Measurements from ENCODE around the gene SH3TC2.

SH3TC2 gene

DNA sequence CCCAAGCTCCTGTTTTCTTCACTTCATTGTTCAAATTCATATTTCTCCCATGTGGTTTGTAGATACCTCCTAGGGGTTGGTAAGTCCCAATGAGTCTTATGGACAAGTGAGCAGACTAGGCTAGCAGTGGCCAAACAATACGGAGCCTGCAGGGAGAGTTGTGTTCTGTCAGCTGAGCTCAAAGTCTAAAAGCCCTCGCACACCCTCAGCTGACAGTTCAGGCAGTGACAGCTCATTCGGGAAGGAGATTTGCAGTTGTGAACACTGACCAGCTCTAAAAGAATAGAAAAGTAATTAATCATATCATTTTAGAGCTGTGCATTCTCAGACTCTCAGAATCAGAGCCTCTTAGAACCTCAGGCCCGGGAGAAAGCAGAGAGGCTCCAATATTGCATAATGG, 95.1 kb downstream of the SH3TC2 start:
- no peak for DNase-seq

DNA sequence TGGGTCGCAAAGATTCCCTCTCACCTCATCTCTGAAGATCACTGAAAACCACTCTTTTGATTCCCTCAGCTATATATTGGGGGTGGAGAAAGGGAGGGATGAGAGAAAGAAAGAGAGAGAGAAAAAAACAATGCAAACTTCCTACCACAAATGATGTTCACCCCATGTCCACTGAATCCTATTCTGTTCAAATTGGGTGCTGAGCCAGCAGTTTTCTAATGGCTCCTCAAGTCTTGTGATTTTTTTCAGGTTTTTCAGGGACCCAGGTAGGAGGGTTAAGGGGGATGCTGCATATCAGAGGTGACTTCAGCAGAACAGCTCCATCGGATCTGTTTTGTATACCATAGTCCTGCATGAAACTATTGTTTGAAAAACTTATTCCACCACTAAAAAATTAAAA, 95.9 kb downstream of the SH3TC2 start:
- no peak for DNase-seq

DNA sequence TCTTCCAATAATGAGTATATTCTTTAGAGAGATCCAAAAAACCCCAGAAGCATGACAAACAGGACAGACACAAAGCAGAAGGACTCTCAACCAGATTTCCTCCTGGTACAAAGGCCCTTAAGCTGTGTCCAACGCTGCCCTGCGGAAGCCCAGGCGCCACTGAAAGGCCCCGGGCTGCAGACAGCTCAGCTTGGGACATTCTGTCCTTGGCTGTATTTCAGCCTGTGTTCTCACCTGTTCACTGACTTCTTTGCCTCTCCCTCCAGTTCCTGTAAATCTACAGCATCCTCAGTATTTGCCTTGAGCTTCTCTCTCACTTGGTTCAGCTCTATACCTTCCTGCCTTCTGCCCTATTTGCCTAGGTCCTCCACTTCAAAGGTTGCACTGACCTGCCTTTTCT, 96.5 kb downstream of the SH3TC2 start:
- DNase-seq, result no peak

DNA sequence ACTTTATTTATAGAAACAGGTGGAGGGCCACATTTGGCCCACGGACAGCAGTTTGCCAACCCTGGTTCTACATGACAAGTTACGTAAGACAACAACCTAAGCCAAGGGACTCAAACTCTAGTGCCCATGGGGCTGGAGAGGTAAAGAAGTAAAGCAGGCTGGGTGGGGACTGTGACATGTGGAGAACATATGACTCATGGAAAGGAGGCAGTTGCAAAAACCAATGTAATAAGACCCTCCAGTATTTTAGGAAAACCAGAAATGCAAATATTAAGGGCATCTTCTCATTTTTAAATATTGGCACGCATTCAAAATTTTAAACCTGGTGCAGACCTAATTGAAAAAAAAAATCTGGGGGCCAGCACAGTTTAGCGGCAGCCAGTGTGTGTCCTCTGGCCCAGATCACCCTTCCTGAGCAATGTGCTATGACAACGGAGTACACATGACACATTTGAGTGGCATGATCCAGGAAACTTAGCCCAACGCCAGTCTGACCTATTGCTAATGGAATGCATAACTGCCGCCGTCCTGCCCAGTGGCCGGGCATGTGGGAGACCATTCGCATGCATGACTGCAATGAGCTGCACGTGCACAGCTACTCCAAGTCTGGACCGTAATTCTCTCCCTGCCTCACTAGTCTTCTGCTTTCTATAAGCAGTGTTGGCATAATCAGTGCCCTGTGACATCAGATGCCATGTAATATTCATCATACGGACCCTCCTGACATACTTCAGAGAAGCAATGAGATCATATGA, 97.2 kb downstream of the SH3TC2 start:
- no peak for DNase-seq

DNA sequence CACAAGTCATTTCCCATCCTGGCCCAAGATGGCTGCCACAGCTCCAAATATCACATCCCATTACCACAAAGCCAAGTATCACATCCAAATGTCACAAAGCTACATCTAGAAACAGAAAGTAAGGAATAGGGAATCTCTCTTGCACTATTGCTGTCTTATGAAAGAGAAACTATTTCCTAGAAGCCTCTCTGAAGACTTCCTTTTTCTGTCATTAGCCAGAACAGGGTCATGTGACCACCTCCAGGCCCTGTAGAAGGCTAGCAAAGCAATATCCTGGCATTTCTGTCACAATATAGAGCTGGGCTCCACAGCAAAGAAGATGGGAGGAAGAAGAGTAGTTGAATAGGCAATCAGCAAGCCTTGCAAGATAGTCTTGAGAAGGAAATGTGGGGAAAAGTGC, 99.2 kb downstream of the SH3TC2 start:
- no peak for DNase-seq

DNA sequence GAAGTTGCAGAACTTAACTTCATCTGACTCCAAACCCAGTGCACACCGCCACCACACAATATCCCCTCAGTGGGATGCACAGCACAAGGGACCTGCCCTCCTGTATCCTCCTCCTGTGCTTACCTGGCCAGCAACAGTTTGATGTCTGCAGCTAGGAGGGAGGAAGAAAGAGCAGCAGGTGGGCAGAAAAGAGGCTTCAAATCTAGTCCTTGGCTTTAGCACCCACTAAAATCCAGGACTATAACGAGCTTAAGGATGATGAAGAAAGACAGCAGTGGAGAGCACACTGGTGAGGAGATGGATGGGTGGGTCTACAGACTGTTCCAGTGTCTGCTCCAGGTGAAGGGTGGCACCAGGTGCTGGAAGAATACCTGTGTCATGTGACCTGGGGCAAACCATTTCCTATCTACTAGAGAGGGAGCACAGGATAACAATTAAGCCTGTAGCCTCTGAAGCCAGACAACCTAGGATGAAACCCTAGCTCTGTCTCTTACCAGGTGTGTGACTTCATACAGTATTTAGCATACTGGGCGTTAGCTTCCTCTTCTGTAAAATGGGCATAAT, 100.0 kb downstream of the SH3TC2 start:
- no peak for DNase-seq

DNA sequence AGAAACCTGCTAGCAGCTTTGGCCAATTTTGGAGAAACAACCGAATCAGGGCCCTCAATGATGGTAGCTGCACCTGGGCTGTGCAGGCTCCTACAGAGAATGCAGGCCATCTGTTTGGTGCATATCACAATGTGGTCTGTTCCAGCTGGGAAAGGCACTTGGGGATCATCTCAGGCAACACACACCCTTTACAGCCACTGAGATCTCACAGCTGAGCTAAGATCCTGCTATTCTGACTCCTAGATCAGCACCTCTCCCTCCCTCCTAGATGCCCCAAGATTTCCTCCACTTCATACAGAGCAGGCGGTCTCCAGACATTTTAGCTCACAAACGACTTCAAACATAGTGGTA, 100.7 kb downstream of the SH3TC2 start:
- DNase-seq, result no peak

DNA sequence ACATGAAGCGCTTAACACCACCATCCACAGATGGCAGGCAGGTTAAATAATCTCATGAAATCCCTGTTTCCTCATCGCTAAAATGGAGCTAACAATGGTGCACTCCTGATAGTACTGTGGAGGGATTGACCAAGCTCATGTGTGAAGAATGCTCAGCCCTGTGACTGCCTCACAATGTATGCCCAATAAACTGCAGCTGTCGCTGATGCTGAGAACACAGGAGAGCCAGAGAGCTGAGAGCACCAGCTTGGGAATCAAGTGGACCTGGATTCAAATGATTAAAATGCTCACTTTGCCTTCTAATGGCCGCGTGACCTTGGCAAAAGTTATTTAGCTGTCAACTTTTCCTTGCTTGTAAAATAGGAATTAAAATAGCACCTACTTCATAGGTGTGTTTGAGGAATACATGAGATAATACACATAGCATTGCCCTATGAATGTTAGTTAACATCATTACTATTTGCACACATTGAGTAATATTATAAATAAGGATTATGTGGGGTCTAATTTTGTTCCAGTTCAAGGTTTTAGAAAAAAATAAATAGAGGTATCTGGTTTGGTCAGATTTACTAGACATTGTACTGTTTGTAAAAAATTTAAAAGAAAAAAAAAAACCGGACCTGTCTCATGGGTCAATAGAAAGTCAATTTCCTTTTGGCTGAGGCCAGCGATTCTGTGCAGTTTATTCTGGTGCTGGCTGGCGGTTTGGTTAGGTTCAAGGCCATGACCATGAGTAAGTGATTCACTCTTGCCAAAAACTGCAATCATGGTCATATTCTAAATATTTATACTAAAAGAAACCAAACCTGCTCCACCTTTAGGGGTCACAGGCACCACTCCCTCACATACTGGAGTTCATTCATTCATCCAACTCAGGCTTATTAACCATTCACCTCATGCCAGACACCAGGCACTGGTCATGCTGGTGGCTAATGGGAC, 101.3 kb downstream of the SH3TC2 start:
- DNase-seq, result no peak

DNA sequence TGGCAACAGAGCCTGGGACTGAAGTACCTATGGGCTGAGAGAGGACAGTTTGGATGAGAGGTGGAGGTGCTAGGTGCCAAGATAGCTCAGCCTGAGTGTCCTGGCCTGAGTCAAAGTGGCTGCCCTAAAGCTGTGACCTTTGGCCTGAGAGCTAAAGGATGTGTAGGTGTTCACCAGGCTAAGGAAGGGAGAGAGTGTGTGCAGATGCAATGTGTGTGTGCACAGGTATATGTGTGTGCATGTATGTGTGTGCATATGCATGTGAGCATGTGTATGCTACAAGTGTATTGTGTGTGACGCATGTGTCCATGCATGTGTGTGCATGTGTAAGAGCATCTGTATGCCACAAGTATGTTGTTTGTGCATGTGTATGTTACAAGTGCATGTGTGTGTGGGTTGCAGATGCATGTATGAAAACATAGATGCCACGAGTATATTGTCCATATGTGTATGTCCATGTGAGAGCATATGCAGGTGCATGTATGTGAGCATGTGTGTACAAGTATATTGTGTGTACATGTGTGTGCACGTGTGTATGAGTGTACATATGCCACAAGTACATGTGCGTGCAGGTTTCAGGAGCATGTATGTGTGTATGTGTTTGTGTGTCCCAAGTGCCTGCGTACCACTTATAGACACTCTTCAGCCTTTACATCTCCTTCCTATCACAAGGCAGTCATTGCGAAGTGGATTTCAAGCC, 102.6 kb downstream of the SH3TC2 start:
- DNase-seq, result no peak

DNA sequence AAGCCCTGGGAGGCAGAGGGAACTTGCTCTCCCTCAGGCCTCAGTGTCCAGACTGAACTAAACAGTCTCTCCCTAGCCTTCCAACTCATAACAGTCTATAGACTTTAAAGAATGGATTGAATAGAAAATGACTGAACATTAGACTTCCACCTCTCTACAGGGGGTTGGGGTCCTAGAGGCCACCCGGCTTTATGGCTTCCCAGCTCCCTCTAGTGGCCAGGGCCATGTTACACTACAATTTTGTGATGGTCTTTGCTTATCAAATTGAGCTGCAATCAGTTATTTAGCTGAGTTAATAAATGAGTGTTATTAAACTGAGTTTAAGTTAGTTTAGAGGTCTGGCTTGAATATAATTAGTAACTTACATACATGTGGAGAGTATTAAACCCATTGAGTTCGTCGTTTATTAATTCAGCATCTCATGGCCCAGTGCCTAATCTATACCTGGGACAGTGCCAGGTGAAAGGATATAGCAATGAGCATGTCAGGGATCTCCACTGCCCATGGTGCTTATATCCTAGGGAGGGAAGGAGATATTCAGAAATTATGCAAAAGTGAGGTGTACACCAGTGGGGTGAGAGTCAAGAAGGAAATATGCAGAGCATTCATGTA, 105.2 kb downstream of the SH3TC2 start:
- no peak for DNase-seq

DNA sequence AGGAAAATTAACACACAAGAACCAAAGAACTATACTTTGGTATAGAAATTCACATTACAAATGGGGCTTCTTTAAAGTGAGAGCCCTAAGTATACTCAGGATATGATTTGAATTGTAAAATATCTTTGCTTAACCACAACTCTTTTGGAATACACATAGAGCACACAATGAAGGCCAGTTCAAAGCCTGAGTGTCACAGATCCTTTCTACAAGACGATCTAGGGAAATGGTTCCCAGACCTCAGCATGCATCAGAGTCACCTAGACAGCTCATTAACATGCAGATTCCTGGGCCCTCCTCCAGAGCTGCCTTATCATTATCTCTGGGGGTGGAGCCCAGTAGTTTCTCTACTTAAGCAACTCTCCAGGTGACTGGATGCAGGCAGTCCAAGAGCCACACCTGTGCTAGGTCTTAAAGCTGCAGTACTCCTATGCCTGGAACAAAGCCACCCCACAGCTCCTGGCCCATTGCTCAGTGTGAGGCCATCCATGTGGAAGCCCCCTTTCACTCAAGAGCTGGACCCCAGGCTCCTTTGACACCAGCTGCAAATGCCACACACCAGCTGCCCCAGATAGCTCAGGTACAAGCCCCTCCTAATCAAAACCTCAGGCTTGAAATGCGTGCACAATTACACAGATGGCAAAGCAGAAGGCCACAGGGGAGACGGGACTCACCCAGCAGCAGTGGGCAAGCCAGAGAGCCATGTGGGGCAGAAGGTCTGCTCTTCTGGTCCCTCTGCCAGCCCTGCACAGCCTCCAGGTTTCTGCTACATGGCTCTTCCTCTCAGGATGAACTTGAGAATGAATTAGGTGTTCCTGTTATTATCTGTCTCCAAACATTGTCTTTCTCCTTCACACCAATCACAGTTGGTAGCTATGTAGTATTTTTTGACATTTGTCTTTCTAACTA, 106.1 kb downstream of the SH3TC2 start:
- DNase-seq, result no peak
